H1 (cell line): ENCODE results near the gene RUVBL1. TPM values are rescaled to one million over a fixed set of nuclear protein-coding genes. Genes with fewer than 3 reads are reported as not detected.

Experiments used
- CTCF ChIA-PET: fragments of 300-600 bp; sonication (Branson Sonifier 250); formaldehyde crosslinking; loops from one replicate; lab custom pipeline; 2021; ENCODE audit not compliant: partially characterized antibody; lab: Charles Lee
- POLR2A ChIA-PET: fragments of 300-600 bp; sonication (Branson Sonifier 250); formaldehyde crosslinking; loops from one replicate; lab custom pipeline; 2021; ENCODE audit warnings: inconsistent platforms; ENCODE audit not compliant: partially characterized antibody; lab: Charles Lee
- DNase-seq, 2 experiments: peaks; one replicate each; pipeline versions ENCODE4 v3.0.0 to v3.0.0-alpha.2; 2010 to 2022; ENCODE audit warnings: low spot score in 2 of 2, low read depth in 1 of 2, mixed read lengths in 1 of 2
- FAIRE-seq: peaks from 2 replicates; lab custom pipeline; 2011; peaks lifted over from hg19 to GRCh38; lab: Jason Lieb, UNC
- H2AFZ ChIP-seq: 2 replicates; pipeline ENCODE4 v1.8.1; 2012; ENCODE audit warnings: low read length, inconsistent platforms
- H2AK5ac ChIP-seq: 2 replicates; pipeline ENCODE4 v1.6.1; 2013; ENCODE audit warnings: low read depth, low read length
- H2BK120ac ChIP-seq: replicated peaks from 2 replicates; pipeline ENCODE3; 2013; ENCODE audit warnings: low read depth, low read length, inconsistent platforms
- H2BK12ac ChIP-seq: 2 replicates; pipeline ENCODE4 v1.6.1; 2013; ENCODE audit warnings: low read depth, low read length
- H2BK15ac ChIP-seq: 2 replicates; pipeline ENCODE4 v1.6.1; 2013; ENCODE audit warnings: low read length
- H2BK20ac ChIP-seq: 2 replicates; pipeline ENCODE4 v1.6.1; 2013; ENCODE audit warnings: low read length
- H2BK5ac ChIP-seq: 2 replicates; pipeline ENCODE4 v1.6.1; 2013; ENCODE audit warnings: low read depth, low read length
- H3K14ac ChIP-seq: 2 replicates; pipeline ENCODE4 v1.6.1; 2013; ENCODE audit warnings: inconsistent platforms; ENCODE audit not compliant: insufficient read length
- H3K18ac ChIP-seq: 2 replicates; pipeline ENCODE4 v1.6.1; 2013; ENCODE audit warnings: low read length; ENCODE audit errors: extremely low read depth
- H3K23ac ChIP-seq: 2 replicates; pipeline ENCODE4 v1.6.1; 2013; ENCODE audit warnings: inconsistent platforms; ENCODE audit not compliant: insufficient read length
- H3K23me2 ChIP-seq: 2 replicates; pipeline ENCODE4 v1.6.1; 2013; ENCODE audit warnings: low read depth, low read length
- H3K27ac ChIP-seq: 2 replicates; pipeline ENCODE4 v1.6.1; 2011; ENCODE audit warnings: low read depth, low read length, inconsistent platforms
- H3K27me3 ChIP-seq, 4 experiments: replicated peaks in 1 of 4; 1 replicate in 1 of 4; 2 replicates in 3 of 4; pipeline versions ENCODE4 v1.6.1 to v1.8.1; 2011 to 2013; ENCODE audit warnings: low read length in 3 of 4, mild to moderate bottlenecking in 3 of 4, inconsistent platforms in 2 of 4, mixed read lengths in 2 of 4, moderate library complexity in 1 of 4; ENCODE audit not compliant: control insufficient read depth in 3 of 4, insufficient read depth in 3 of 4; ENCODE audit errors: extremely low read depth in 1 of 4
- H3K36me3 ChIP-seq, 4 experiments: 2 replicates each; pipeline versions ENCODE4 v1.6.1 to v1.8.1; 2011 to 2013; ENCODE audit warnings: mild to moderate bottlenecking in 4 of 4, low read length in 3 of 4, moderate library complexity in 2 of 4, control low read depth in 1 of 4, inconsistent platforms in 1 of 4; ENCODE audit not compliant: insufficient read depth in 4 of 4, control insufficient read depth in 2 of 4
- H3K4ac ChIP-seq: replicated peaks from 2 replicates; pipeline ENCODE3; 2013; ENCODE audit warnings: low read length, low read depth, mixed read lengths, inconsistent platforms; ENCODE audit not compliant: insufficient read length
- H3K4me1 ChIP-seq, 4 experiments: replicated peaks in 1 of 4; 1 replicate in 1 of 4; 2 replicates in 3 of 4; pipeline versions ENCODE4 v1.6.1 to v1.8.1; 2011 to 2013; ENCODE audit warnings: low read length in 3 of 4, inconsistent platforms in 2 of 4, mixed read lengths in 1 of 4; ENCODE audit not compliant: insufficient read depth in 4 of 4, control insufficient read depth in 3 of 4
- H3K4me2 ChIP-seq, 2 experiments: 2 replicates each; pipeline versions ENCODE4 v1.6.1 to v1.8.1; 2011 to 2013; ENCODE audit warnings: low read depth in 2 of 2, low read length in 2 of 2, control low read depth in 1 of 2, inconsistent platforms in 1 of 2, mild to moderate bottlenecking in 1 of 2; ENCODE audit not compliant: insufficient read depth in 1 of 2
- H3K4me3 ChIP-seq, 4 experiments: fragments of 200-600, 300-600 bp in 1 of 4; sonication (generic), shearing (Covaris generic), sonication (Bioruptor Twin) in 1 of 4; 2 replicates each; pipeline versions ENCODE4 v1.5.1 to v1.8.1; 2011 to 2016; ENCODE audit warnings: low read length in 4 of 4, low read depth in 3 of 4, control low read depth in 2 of 4, inconsistent platforms in 2 of 4, mild to moderate bottlenecking in 2 of 4, mixed read lengths in 1 of 4, moderate library complexity in 1 of 4; ENCODE audit not compliant: insufficient read depth in 2 of 4; ENCODE audit errors: extremely low read depth in 1 of 4
- H3K56ac ChIP-seq: replicated peaks from 2 replicates; pipeline ENCODE3; 2013; ENCODE audit warnings: low read depth, mild to moderate bottlenecking, mixed read lengths, low read length, inconsistent platforms; ENCODE audit not compliant: insufficient read length
- H3K79me1 ChIP-seq: 2 replicates; pipeline ENCODE4 v1.6.1; 2013; ENCODE audit warnings: low read depth, low read length, control low read depth
- H3K79me2 ChIP-seq, 2 experiments: 2 replicates each; pipeline versions ENCODE4 v1.6.1 to v1.8.1; 2012 to 2013; ENCODE audit warnings: low read length in 2 of 2, mild to moderate bottlenecking in 2 of 2, inconsistent platforms in 1 of 2; ENCODE audit not compliant: insufficient read depth in 2 of 2, control insufficient read depth in 1 of 2
- H3K9ac ChIP-seq, 4 experiments: replicated peaks in 1 of 4; 1 replicate in 1 of 4; 2 replicates in 3 of 4; pipeline versions ENCODE4 v1.6.1 to v1.8.1; 2011 to 2013; ENCODE audit warnings: low read depth in 3 of 4, low read length in 3 of 4, control low read depth in 2 of 4, mild to moderate bottlenecking in 2 of 4, moderate library complexity in 2 of 4, inconsistent platforms in 1 of 4; ENCODE audit errors: extremely low read depth in 1 of 4
- H3K9me3 ChIP-seq, 2 experiments: 2 replicates each; pipeline versions ENCODE4 v1.6.1 to v1.8.1; 2012 to 2013; ENCODE audit warnings: mild to moderate bottlenecking in 2 of 2, moderate library complexity in 2 of 2, control low read depth in 1 of 2, inconsistent platforms in 1 of 2, low read depth in 1 of 2, low read length in 1 of 2, mixed read lengths in 1 of 2; ENCODE audit not compliant: insufficient read depth in 2 of 2
- H4K20me1 ChIP-seq, 2 experiments: replicated peaks in 1 of 2; 2 replicates each; pipeline versions ENCODE3 to v1.8.1; 2011 to 2013; ENCODE audit warnings: inconsistent platforms in 2 of 2, low read length in 2 of 2, mild to moderate bottlenecking in 1 of 2; ENCODE audit not compliant: insufficient read depth in 2 of 2, control insufficient read depth in 1 of 2
- H4K5ac ChIP-seq: 2 replicates; pipeline ENCODE4 v1.6.1; 2013; ENCODE audit warnings: low read length, low read depth, mixed read lengths, inconsistent platforms; ENCODE audit not compliant: insufficient read length
- H4K8ac ChIP-seq: 2 replicates; pipeline ENCODE4 v1.8.0; 2013; ENCODE audit warnings: mild to moderate bottlenecking, moderate library complexity, low read length, inconsistent platforms; ENCODE audit not compliant: insufficient read depth; ENCODE audit errors: extremely low read depth
- H4K91ac ChIP-seq: replicated peaks from 2 replicates; pipeline ENCODE3; 2013; ENCODE audit warnings: low read length, mixed read lengths, inconsistent platforms; ENCODE audit not compliant: insufficient read length
- CBX5 ChIP-seq: fragments of 300-800, 300-1000 bp; sonication (generic); IDR thresholded peaks from 2 replicates; pipeline ENCODE4 v1.7.1; 2016; ENCODE audit warnings: antibody characterized with exemption, low read length, low read depth
- EGR1 ChIP-seq: IDR thresholded peaks from 2 replicates; pipeline ENCODE4 v1.6.1; 2011; ENCODE audit warnings: low read depth, low read length, borderline replicate concordance
- KDM4A ChIP-seq: IDR thresholded peaks from one replicate; pipeline ENCODE4 v1.7.1; 2012; ENCODE audit warnings: low read depth, mild to moderate bottlenecking, moderate library complexity, low read length, inconsistent platforms; ENCODE audit not compliant: severe bottlenecking
- POU5F1 ChIP-seq: IDR thresholded peaks from 2 replicates; pipeline ENCODE4 v1.6.1; 2011; ENCODE audit warnings: low read depth, mild to moderate bottlenecking, low read length, moderate library complexity
- SIN3A ChIP-seq, 2 experiments: IDR thresholded peaks in 1 of 2; conservative IDR thresholded peaks in 1 of 2; 2 replicates each; pipeline ENCODE4 v1.6.1; 2011 to 2012; ENCODE audit warnings: low read length in 2 of 2, improper control_type of control experiment in 1 of 2, low read depth in 1 of 2, mild to moderate bottlenecking in 1 of 2
- TAF1 ChIP-seq: IDR thresholded peaks from 2 replicates; pipeline ENCODE4 v1.6.1; 2011; ENCODE audit warnings: mild to moderate bottlenecking, low read depth, low read length
- WGBS, 2 experiments: shearing (Covaris generic) in 1 of 2; methylation state at CpG; one replicate each; pipeline versions ENCODE4 v1.1.6 to v1.1.7; 2013 to 2015; ENCODE audit warnings: low lambda C conversion rate in 2 of 2, mixed read lengths in 2 of 2, inconsistent platforms in 1 of 2, low coverage in 1 of 2, missing lambda C conversion rate in 1 of 2; ENCODE audit not compliant: insufficient replicate concordance in 2 of 2, insufficient coverage in 1 of 2, insufficient read length in 1 of 2; ENCODE audit errors: extremely low coverage in 1 of 2, missing lambda C conversion rate in 1 of 2; 5-methylcytosine and 5-hydroxymethylcytosine counted together
- polyA plus RNA-seq, 7 experiments: library from polyadenylated mRNA; depleted of rRNA in 3 of 7; stranded (reverse) in 5 of 7; unstranded in 2 of 7; fragments of >200 nt in 5 of 7; fragments of 200-250 nt in 2 of 7; gene quantifications; 1 replicate in 5 of 7; 2 replicates in 1 of 7; 4 replicates in 1 of 7; pipeline versions ENCODE4 v1.2.1 to v1.2.3, GENCODE V29; 2011 to 2013; ENCODE audit warnings: missing spikeins in 2 of 7, mixed read lengths in 2 of 7
- total RNA-seq: library from RNA; stranded (reverse); fragmentation: NEBNext Ultra II Directional; extraction: Animal tissue kit (Norgen Biotek cat#: 25700); gene quantifications from 2 replicates; pipeline ENCODE4 v1.2.1, GENCODE V29; 2021

RUVBL1 gene
- total and polyA plus RNA-seq, 2 of the 8 experiments (the other 6 are each of a cell fraction or from before 2014, with no cell fraction given) = 112 to 135 TPM

- CTCF ChIA-PET = interaction anchor here (1.7 to 2.1 kb wide), 3 partner anchors 29 to 70 kb away, joined by 5 to 6 read pairs (median 6); no protein-coding TSS in a partner anchor
- Histone ChIP-seq H3K27ac (no peak overlapping the region), H4K91ac (no peak overlapping the region), H3K27me3 (peaks cover 0 to 1% (median 0%) of the 10 kb centered on the region in 4 experiments; a peak in 2 of 7 replicates), H3K9me3 (no peaks in the 10 kb centered on the region), H2BK12ac (no peak overlapping the region), H3K4me1 (no peaks in the 10 kb centered on the region), H3K4me3 (no peak overlapping the region), H3K14ac (no peak overlapping the region), H3K4ac (no peak overlapping the region), H3K4me2 (no peak overlapping the region), H2BK15ac (no peak overlapping the region), H3K23ac (no peak overlapping the region), H3K36me3 (no peaks in the 10 kb centered on the region), H3K79me2 (no peaks in the 10 kb centered on the region), H3K9ac (no peak overlapping the region), H3K56ac (no peak overlapping the region), H3K79me1 (no peaks in the 10 kb centered on the region), H3K18ac (no peak overlapping the region), H2BK20ac (no peak overlapping the region), H2BK120ac (no peak overlapping the region), H2AK5ac (no peak overlapping the region), H2AFZ (no peak overlapping the region), H3K23me2 (no peaks in the 10 kb centered on the region; the same call in 1 of the 2 replicates), H4K20me1 (no peaks in the 10 kb centered on the region), H4K5ac (no peak overlapping the region), H4K8ac (no peak overlapping the region), H2BK5ac (no peak overlapping the region)
- POLR2A ChIA-PET = interaction anchor here (1.9 kb wide), 1 partner anchor 11 kb away, joined by 6 read pairs; the partner anchor contains the start of gene SEC61A1
- whole genome bisulfite sequencing, 2 experiments = 36% methylated on average over 1 of the region's 1 CpG; no CpG with 5 or more reads in 1 of the 2 experiments
- TF ChIP-seq CBX5 (no peak), KDM4A (no peak), SIN3A (conservative IDR thresholded peaks at IDR 0.05 in 1 of 2, IDR thresholded peaks at IDR 0.05 in 1 of 2; ENCODE audit: low read depth in 1 of 2, low read length in 2 of 2) (no peak), POU5F1 (no peak), TAF1 (no peak), EGR1 (no peak)
- DNase-seq (peak in 1 of 2 experiments; percentile 10), FAIRE-seq (no peak)
These were observed 83.0 kb downstream of the RUVBL1 start for GRCh38 chr3:128040660-128041059.
